ACHN (cell line): Measurements from ENCODE around the gene MGAT4A.
A peak's percentile ranks its signal among the peaks of the same experiment; 100 is the strongest.

Experiments used
- DNase-seq: peaks from one replicate; pipeline ENCODE4 v3.0.0-alpha.2; 2015
- in situ Hi-C: cut with HindIII; loops from 2 replicates; pipeline ENCODE4 v1.10.0; 2017; ENCODE audit warnings: low sequenced_read_pairs, low pct_ligation_motif_present, low pct_unique_long_range_greater_than_20kb

MGAT4A gene

GRCh38 chr2:98731041-98731893 lies at the start of gene MGAT4A:
Gene MGAT4A, minus strand, starts transcription at chr2:98731132. Its CDS starts 4,800 bp downstream, at chr2:98726332.
- DNase-seq = peak; percentile 38
- in situ Hi-C loops = no loop called here

GRCh38 chr2:98778741-98779483 lies 48.0 kb upstream of the MGAT4A start:
- DNase-seq = no peak
- in situ Hi-C loops = no loop called here

DNA sequence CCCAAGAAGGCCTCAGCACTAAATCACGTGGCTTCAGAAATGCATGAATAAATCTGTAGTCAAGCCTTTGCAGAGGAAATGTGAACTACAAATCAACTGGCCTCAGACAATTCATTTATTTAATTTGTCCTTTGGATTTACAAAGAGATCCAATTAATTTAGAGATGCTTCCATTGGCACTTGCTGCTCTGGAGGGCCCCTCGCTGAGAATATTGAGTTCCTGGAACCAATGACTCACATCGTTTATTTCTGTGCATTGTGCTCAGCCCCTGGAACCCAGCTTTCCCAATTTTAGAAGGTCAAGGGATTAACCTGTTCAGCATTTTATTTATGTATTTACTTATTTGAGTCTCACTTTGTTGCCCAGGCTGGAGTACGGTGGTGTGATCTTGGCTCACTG lies 47.2 kb upstream of the MGAT4A start:
- no peak for DNase-seq
- in situ Hi-C loops = no loop called here

DNA sequence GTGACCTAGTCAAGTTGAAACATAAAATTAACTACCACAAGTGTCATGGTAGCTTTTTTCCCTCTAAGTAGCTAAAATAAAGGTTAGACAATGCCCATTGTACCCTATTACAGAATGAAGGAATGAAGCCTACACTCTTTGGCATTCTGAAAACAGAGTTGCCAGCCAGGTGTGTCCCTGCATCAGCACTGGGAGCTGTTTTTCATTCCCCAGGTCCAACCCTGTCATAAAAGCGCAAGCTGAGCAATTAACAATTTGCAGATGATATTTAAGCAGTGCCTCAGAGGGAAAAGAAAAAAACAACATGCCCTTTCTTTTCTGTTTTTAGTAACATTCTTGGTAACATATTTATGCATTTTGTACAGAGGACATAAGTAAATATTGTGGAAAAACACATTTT lies 46.8 kb upstream of the MGAT4A start:
- in situ Hi-C loops = no loop called here
- no peak for DNase-seq

- no peak for DNase-seq
- in situ Hi-C loops = no loop called here
These were observed 46.1 kb upstream of the MGAT4A start for GRCh38 chr2:98777076-98777475.

DNA sequence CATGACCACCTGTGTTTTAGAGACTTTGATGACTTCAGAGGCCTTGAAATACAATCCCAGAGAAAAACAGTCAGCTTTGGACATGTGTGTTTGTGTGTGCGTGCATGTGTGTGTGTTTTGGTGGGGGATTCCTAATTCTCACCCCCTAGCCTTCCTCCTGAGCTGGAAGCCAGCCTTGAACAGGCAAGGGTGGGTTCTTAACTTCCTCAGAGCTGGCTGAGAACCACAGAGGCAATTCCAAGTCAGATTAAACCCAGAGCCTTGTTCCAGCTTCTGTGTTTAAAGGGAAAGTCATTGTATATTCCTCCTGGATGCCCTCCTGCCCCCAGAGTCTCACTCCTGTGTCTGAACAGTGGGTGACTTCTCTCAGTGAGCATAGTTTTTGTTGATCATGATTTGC lies 45.2 kb upstream of the MGAT4A start:
- in situ Hi-C loops = no loop called here
- DNase-seq = no peak

DNA sequence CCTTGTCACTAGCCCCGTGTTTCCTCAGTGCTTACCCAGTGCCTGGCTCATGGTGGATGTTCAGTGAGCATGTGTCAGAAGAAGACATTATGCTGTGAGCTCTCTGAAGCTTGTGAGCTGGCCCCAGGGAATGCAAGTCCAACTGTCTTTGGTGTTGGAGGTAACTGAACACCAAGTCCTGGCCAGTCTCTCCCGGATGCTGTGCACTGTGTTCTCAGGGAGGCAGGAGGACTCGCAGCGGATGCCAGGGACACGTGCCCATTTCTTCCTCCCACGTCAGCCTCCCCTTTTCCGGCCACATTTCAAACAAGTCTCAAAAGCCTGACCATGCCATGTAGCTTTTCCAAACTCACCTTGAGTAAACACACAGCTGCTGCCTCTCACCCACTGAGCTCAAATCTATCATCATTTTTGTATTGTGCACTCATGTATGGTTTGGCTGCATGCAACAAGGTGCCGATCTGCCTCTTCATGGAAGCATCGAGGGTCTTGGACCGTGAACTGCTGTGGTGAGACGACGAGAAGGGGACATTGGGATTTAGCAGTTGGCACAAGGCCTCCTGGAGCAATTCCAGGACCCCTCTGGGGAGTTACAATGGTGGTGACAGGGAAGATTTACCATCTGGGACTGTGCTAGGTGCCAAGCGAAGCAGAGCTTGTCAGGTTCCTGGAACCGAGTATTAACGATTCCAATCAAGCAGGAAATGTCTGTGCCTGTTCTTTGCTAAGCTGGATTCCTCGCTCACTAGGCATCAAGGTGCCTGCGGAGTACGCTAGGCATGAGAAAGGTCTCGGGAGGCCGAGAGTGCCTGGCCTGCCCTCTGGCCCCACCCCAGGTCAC lies 44.4 kb upstream of the MGAT4A start:
- DNase-seq = no peak
- in situ Hi-C loops = no loop called here

DNA sequence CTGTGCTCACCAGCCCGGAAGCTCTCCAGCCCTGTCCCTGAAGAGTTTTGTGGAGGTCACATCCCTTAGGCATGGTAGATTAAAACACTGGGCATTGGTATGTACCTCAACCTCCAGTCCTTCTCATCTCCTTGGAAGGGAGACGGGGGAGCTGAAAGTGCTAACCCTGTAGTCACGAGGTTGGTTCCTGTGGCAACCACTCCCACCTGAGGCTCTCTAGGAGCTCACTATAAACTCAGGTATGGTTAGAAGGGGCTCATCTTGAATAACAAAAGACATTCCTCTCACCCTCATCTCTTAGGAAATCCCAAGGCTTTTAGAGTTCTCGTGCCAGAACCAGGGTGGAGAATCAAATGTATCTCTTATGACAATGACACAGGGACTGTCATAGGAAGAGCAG lies 43.0 kb upstream of the MGAT4A start:
- in situ Hi-C loops = no loop called here
- DNase-seq = no peak

- no peak for DNase-seq
- in situ Hi-C loops = no loop called here
These were observed 42.2 kb upstream of the MGAT4A start for GRCh38 chr2:98773169-98773568.

- in situ Hi-C loops = no loop called here
- no peak for DNase-seq
These were observed 41.6 kb upstream of the MGAT4A start for GRCh38 chr2:98772536-98772935.

GRCh38 chr2:98771721-98772524 lies 41.0 kb upstream of the MGAT4A start:
- no peak for DNase-seq
- in situ Hi-C loops = no loop called here

GRCh38 chr2:98771264-98771663 lies 40.3 kb upstream of the MGAT4A start:
- no peak for DNase-seq
- in situ Hi-C loops = no loop called here

DNA sequence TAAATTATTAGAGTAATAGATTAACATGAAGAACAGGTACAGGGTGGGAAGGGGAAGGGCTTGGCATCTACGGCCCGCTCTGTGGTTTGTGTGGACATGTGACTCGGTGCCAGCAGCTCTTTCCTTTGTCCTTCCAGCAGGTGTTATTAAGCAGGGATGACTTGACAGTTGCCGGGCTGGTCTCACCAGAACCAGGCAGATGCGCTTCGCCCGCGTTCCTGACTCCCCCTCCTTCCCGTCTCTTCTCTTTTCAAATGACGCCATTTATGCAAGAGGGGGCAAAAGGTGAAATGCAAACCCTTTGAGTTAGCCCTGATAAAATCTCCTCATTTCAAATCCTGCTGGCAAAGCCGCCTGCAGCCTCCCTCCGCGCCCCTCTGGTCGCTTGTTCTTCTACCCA lies 38.9 kb upstream of the MGAT4A start:
- in situ Hi-C loops = no loop called here
- no peak for DNase-seq

GRCh38 chr2:98769114-98769476 lies 38.2 kb upstream of the MGAT4A start:
- DNase-seq = no peak

DNA sequence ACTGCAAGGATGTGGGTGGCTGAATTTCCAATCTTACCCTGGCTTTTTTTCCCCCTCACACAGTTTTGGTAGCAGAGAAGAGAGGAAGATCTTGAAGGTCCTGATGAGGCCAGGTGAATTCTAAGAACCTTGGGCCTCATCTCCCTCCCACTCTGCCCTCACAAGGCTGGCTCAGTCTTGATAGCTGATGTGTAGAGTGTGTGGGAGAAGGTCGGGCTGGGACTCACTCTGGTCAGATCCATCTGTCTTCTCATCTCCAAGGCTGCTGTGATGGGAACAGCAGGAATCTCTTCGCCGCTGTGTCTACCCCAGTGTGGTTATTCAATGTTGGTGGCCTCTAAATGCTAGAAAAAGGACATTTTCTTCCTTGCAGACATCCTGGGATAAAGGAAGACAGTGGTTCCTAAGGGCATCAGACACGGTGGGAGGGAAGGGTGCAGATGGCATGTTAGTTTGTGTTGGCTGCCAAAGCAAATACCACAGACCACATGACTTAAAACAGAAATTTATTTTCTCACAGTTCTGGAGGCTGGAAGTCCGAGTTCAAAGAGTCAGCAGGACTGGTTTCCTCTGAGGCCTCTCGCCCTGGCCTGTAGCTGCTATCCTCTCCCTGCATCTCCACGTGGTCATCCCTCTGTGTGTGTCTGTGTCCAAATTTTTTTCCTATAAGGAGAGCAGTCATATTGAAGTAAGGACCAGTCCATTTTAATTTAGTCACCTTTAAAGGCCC lies 37.6 kb upstream of the MGAT4A start:
- in situ Hi-C loops = no loop called here
- DNase-seq = no peak

More at GRCh38 chr2:98769114-98769476, 38.2 kb upstream of the MGAT4A start:
- in situ Hi-C loops = no loop called here

- in situ Hi-C loops = no loop called here
- DNase-seq = no peak
These were observed 33.6 kb upstream of the MGAT4A start for GRCh38 chr2:98764499-98764898.

- in situ Hi-C loops = no loop called here
- no peak for DNase-seq
These were observed 32.4 kb upstream of the MGAT4A start for GRCh38 chr2:98763209-98763951.
